ENCODE measurements around the gene PDE9A. TPM values are rescaled to one million over a fixed set of nuclear protein-coding genes. Genes with fewer than 3 reads are reported as not detected.

Gene PDE9A
- total RNA-seq, 1 donor from 2014 or later: 1.6 TPM

Other genes starting within 250 kb of the PDE9A start
- under 0.01 TPM for gene UBASH3A, start 249.7 kb upstream of the PDE9A start, total RNA-seq
- not detected for gene RSPH1, start 157.4 kb upstream of the PDE9A start, total RNA-seq
- 2.1 TPM for gene SLC37A1, start 139.8 kb upstream of the PDE9A start, total RNA-seq
- 8.4 TPM for gene WDR4, start 225.9 kb downstream of the PDE9A start, total RNA-seq
- 45.9 TPM for gene NDUFV3, start 239.7 kb downstream of the PDE9A start, total RNA-seq